PFSK-1 (cell line): ENCODE data around the gene UBALD2.

Experiments used
- FOXP2 ChIP-seq: optimal IDR thresholded peaks from 2 replicates; pipeline ENCODE3; 2011; ENCODE audit warnings: borderline replicate concordance, control low read depth, inconsistent platforms; ENCODE audit not compliant: insufficient read depth; ENCODE audit errors: extremely low read length, extremely low read depth
- POLR2AphosphoS5 ChIP-seq: IDR thresholded peaks from 2 replicates; pipeline ENCODE4 v1.6.1; 2012; ENCODE audit warnings: low read depth, mild to moderate bottlenecking, control low read depth, low read length, moderate library complexity
- REST ChIP-seq, 2 experiments: IDR thresholded peaks; 2 replicates each; pipeline versions ENCODE4 v1.6.1 to v1.8.0; 2011 to 2012; ENCODE audit warnings: low read depth in 2 of 2, low read length in 2 of 2, control low read depth in 1 of 2, inconsistent platforms in 1 of 2, mild to moderate bottlenecking in 1 of 2, moderate library complexity in 1 of 2; ENCODE audit not compliant: insufficient read depth in 1 of 2
- SIN3A ChIP-seq: IDR thresholded peaks from 2 replicates; pipeline ENCODE4 v1.6.1; 2012; ENCODE audit warnings: mild to moderate bottlenecking, low read length, moderate library complexity, borderline replicate concordance; ENCODE audit not compliant: insufficient read depth
- TAF1 ChIP-seq: IDR thresholded peaks from 2 replicates; pipeline ENCODE4 v1.6.1; 2012; ENCODE audit warnings: low read length, control low read depth, borderline replicate concordance; ENCODE audit not compliant: insufficient read depth

Gene UBALD2

GRCh38 chr17:76232342-76232741 is 32.8 kb upstream of the UBALD2 start:
- no peak for TF ChIP-seq POLR2AphosphoS5
- TF ChIP-seq REST (IDR thresholded peaks at IDR 0.05; ENCODE audit: insufficient read depth in 1 of 2, low read depth in 2 of 2, low read length in 2 of 2): no peak
- TF ChIP-seq SIN3A: no peak
- TF ChIP-seq TAF1: no peak
- no peak for TF ChIP-seq FOXP2

- TF ChIP-seq TAF1: no peak
- TF ChIP-seq REST (IDR thresholded peaks at IDR 0.05; ENCODE audit: insufficient read depth in 1 of 2, low read depth in 2 of 2, low read length in 2 of 2): no peak
- TF ChIP-seq SIN3A: no peak
- no peak for TF ChIP-seq POLR2AphosphoS5
- TF ChIP-seq FOXP2: no peak
Observed at GRCh38 chr17:76233588-76234353, 31.4 kb upstream of the UBALD2 start.

- TF ChIP-seq POLR2AphosphoS5 (no peak), FOXP2 (no peak), TAF1 (no peak), REST (IDR thresholded peaks at IDR 0.05; ENCODE audit: insufficient read depth in 1 of 2, low read depth in 2 of 2, low read length in 2 of 2) (no peak), SIN3A (no peak)
Observed at GRCh38 chr17:76234354-76234679, 30.8 kb upstream of the UBALD2 start.

- TF ChIP-seq FOXP2 (no peak), TAF1 (no peak), POLR2AphosphoS5 (no peak), SIN3A (no peak), REST (IDR thresholded peaks at IDR 0.05; ENCODE audit: insufficient read depth in 1 of 2, low read depth in 2 of 2, low read length in 2 of 2) (no peak)
Observed at GRCh38 chr17:76235883-76236282, 29.3 kb upstream of the UBALD2 start.

- no peak for TF ChIP-seq SIN3A
- no peak for TF ChIP-seq POLR2AphosphoS5
- TF ChIP-seq FOXP2: no peak
- TF ChIP-seq TAF1: no peak
- no peak for TF ChIP-seq REST (IDR thresholded peaks at IDR 0.05; ENCODE audit: insufficient read depth in 1 of 2, low read depth in 2 of 2, low read length in 2 of 2)
Observed at GRCh38 chr17:76236603-76237002, 28.5 kb upstream of the UBALD2 start.
